ENCODE measurements around the gene ZNF165. TPM values are rescaled to one million over a fixed set of nuclear protein-coding genes. Genes with fewer than 3 reads are reported as not detected.

Gene ZNF165
- total RNA-seq, 2 donors from 2014 or later = 2.9 to 4.3 TPM

GRCh38 chr6:28125401-28125800 is 45.0 kb downstream of the ZNF165 start:
- H3K27ac ChIP-seq = no peak overlapping the region
- ATAC-seq = no peak
- no peak for TF ChIP-seq CTCF (IDR thresholded peaks at IDR 0.05)
- no peak for TF ChIP-seq POLR2A (IDR thresholded peaks at IDR 0.05)
- H3K9me3 ChIP-seq = no peaks in the 10 kb centered on the region
- WGBS, 2 donors = 61 to 77% methylated on average over 4 of the region's 4 CpGs
- no peak for DNase-seq
- no peak overlapping the region for H3K4me3 ChIP-seq
- intact Hi-C loops (cut with DNase I) = loop anchor here (10.0 kb wide), 1 partner anchor 129 kb away; the partner anchor contains the start of genes NKAPL and ZKSCAN4
- peaks cover under 1 to 6% of the 10 kb centered on the region in 2 donors for H3K36me3 ChIP-seq (replicated peaks in 1 of 2; ENCODE audit: insufficient read depth in 1 of 2, low read depth in 2 of 2)
- peaks cover 15% of the 10 kb centered on the region for H3K4me1 ChIP-seq
- no peaks in the 10 kb centered on the region for H3K27me3 ChIP-seq

- H3K4me1 ChIP-seq = peaks cover 17% of the 10 kb centered on the region
- no peaks in the 10 kb centered on the region for H3K27me3 ChIP-seq
- peaks cover 0 to 4% of the 10 kb centered on the region in 2 donors for H3K36me3 ChIP-seq (replicated peaks in 1 of 2; ENCODE audit: insufficient read depth in 1 of 2, low read depth in 2 of 2)
- H3K4me3 ChIP-seq = no peak overlapping the region
- WGBS, 2 donors = 55 to 60% methylated on average over 2 to 3 of the region's 3 CpGs
- no peaks in the 10 kb centered on the region for H3K9me3 ChIP-seq
- no peak overlapping the region for H3K27ac ChIP-seq
- intact Hi-C loops (cut with DNase I) = loop anchor here (10.0 kb wide), 1 partner anchor 221 kb away; no protein-coding TSS in a partner anchor
- no peak for DNase-seq
- ATAC-seq = no peak
- TF ChIP-seq POLR2A (IDR thresholded peaks at IDR 0.05) (no peak), CTCF (IDR thresholded peaks at IDR 0.05) (peak in 1 of 7 experiments; percentile 18)
Measured at GRCh38 chr6:28134015-28134414, 53.6 kb downstream of the ZNF165 start.

GRCh38 chr6:28134716-28135115 is 54.3 kb downstream of the ZNF165 start:
- Histone ChIP-seq H3K9me3 (no peaks in the 10 kb centered on the region), H3K4me3 (no peak overlapping the region), H3K27me3 (no peaks in the 10 kb centered on the region), H3K27ac (no peak overlapping the region), H3K4me1 (peaks cover 17% of the 10 kb centered on the region), H3K36me3 (replicated peaks in 1 of 2; ENCODE audit: insufficient read depth in 1 of 2, low read depth in 2 of 2) (no peaks in the 10 kb centered on the region)
- 51 to 52% methylated on average over 1 of the region's 1 CpG for WGBS, 2 donors
- DNase-seq (no peak), ATAC-seq (no peak)
- intact Hi-C loops (cut with DNase I) = loop anchor here (10.0 kb wide), 1 partner anchor 220 kb away; no protein-coding TSS in a partner anchor
- no peak for TF ChIP-seq POLR2A (IDR thresholded peaks at IDR 0.05)
- no peak for TF ChIP-seq CTCF (IDR thresholded peaks at IDR 0.05)

GRCh38 chr6:28135393-28135792 is 55.0 kb downstream of the ZNF165 start:
- ATAC-seq = no peak
- Histone ChIP-seq H3K27me3 (no peaks in the 10 kb centered on the region), H3K4me1 (peaks cover 17% of the 10 kb centered on the region), H3K36me3 (replicated peaks in 1 of 2; ENCODE audit: insufficient read depth in 1 of 2, low read depth in 2 of 2) (no peaks in the 10 kb centered on the region), H3K27ac (no peak overlapping the region), H3K9me3 (no peaks in the 10 kb centered on the region), H3K4me3 (no peak overlapping the region)
- DNase-seq = no peak
- no peak for TF ChIP-seq CTCF (IDR thresholded peaks at IDR 0.05)
- no peak for TF ChIP-seq POLR2A (IDR thresholded peaks at IDR 0.05)
- intact Hi-C loops (cut with DNase I) = loop anchor here (10.0 kb wide), 1 partner anchor 219 kb away; no protein-coding TSS in a partner anchor
- 21% methylated on average over 3 of the region's 3 CpGs for WGBS, 2 donors

Measured in body of pancreas (tissue), 4 donors.